ENCODE results near the gene RNF130.

- TF ChIP-seq MAX (IDR thresholded peaks at IDR 0.05) = no peak
- TF ChIP-seq, protein P1, sequence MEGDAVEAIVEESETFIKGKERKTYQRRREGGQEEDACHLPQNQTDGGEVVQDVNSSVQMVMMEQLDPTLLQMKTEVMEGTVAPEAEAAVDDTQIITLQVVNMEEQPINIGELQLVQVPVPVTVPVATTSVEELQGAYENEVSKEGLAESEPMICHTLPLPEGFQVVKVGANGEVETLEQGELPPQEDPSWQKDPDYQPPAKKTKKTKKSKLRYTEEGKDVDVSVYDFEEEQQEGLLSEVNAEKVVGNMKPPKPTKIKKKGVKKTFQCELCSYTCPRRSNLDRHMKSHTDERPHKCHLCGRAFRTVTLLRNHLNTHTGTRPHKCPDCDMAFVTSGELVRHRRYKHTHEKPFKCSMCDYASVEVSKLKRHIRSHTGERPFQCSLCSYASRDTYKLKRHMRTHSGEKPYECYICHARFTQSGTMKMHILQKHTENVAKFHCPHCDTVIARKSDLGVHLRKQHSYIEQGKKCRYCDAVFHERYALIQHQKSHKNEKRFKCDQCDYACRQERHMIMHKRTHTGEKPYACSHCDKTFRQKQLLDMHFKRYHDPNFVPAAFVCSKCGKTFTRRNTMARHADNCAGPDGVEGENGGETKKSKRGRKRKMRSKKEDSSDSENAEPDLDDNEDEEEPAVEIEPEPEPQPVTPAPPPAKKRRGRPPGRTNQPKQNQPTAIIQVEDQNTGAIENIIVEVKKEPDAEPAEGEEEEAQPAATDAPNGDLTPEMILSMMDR (IDR thresholded peaks at IDR 0.05; ENCODE audit: low read depth, low read length, missing input control) = no peak
- TF ChIP-seq, protein P2, sequence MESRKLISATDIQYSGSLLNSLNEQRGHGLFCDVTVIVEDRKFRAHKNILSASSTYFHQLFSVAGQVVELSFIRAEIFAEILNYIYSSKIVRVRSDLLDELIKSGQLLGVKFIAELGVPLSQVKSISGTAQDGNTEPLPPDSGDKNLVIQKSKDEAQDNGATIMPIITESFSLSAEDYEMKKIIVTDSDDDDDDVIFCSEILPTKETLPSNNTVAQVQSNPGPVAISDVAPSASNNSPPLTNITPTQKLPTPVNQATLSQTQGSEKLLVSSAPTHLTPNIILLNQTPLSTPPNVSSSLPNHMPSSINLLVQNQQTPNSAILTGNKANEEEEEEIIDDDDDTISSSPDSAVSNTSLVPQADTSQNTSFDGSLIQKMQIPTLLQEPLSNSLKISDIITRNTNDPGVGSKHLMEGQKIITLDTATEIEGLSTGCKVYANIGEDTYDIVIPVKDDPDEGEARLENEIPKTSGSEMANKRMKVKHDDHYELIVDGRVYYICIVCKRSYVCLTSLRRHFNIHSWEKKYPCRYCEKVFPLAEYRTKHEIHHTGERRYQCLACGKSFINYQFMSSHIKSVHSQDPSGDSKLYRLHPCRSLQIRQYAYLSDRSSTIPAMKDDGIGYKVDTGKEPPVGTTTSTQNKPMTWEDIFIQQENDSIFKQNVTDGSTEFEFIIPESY (IDR thresholded peaks at IDR 0.05) = no peak
- TF ChIP-seq TAF1 (conservative IDR thresholded peaks at IDR 0.05) = no peak
- no peak for TF ChIP-seq JUND (IDR thresholded peaks at IDR 0.05)
Measured at GRCh38 chr5:179915406-179915935, 156.1 kb downstream of the RNF130 start.
